ENCODE measurements around the gene AGAP1. TPM values are rescaled to one million over a fixed set of nuclear protein-coding genes. Genes with fewer than 3 reads are reported as not detected.

AGAP1 gene
- total RNA-seq, 4 donors from 2014 or later, result 33.7 to 39.9 (median 35.6) TPM

- Histone ChIP-seq H3K9me3 (no peaks in the 10 kb centered on the region), H3K4me3 (no peak overlapping the region), H3K27ac (no peak overlapping the region), H3K36me3 (peaks cover 0 to 5% (median 0%) of the 10 kb centered on the region in 3 donors), H3K4me1 (peaks cover 0 to 17% (median 3%) of the 10 kb centered on the region in 4 donors), H3K27me3 (no peaks in the 10 kb centered on the region)
- DNase-seq (ENCODE audit: low spot score in 2 of 2), result no peak
- 71 to 77% methylated on average over 15 of the region's 15 CpGs for WGBS, 2 donors
- TF ChIP-seq EP300 (IDR thresholded peaks at IDR 0.05), result no peak
- TF ChIP-seq, protein P1, sequence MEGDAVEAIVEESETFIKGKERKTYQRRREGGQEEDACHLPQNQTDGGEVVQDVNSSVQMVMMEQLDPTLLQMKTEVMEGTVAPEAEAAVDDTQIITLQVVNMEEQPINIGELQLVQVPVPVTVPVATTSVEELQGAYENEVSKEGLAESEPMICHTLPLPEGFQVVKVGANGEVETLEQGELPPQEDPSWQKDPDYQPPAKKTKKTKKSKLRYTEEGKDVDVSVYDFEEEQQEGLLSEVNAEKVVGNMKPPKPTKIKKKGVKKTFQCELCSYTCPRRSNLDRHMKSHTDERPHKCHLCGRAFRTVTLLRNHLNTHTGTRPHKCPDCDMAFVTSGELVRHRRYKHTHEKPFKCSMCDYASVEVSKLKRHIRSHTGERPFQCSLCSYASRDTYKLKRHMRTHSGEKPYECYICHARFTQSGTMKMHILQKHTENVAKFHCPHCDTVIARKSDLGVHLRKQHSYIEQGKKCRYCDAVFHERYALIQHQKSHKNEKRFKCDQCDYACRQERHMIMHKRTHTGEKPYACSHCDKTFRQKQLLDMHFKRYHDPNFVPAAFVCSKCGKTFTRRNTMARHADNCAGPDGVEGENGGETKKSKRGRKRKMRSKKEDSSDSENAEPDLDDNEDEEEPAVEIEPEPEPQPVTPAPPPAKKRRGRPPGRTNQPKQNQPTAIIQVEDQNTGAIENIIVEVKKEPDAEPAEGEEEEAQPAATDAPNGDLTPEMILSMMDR (IDR thresholded peaks at IDR 0.05), result no peak
- no peak for TF ChIP-seq POLR2A (IDR thresholded peaks at IDR 0.05)
Observed at GRCh38 chr2:236010920-236011685, 517.3 kb downstream of the AGAP1 start.

DNA sequence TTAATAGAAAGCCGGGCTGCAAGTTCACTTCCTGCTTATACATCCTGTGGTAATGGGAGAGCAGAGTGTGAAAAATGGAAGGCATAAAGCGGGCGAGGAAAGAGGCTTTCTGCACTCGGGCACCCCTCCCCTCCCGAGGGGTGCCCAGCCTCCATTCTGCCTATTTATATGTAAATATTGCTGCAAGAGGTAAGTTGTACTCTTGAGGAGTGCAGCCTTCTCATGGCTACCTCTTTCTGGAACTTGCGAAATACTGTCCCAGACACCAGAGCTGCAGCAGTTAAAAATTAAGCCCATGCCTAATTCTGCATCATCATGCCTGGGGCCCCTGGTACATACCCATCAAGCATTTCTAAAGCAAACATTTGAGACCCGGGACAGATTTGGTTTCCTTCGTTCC lies 518.3 kb downstream of the AGAP1 start:
- no peaks in the 10 kb centered on the region for H3K9me3 ChIP-seq
- no peak for DNase-seq (ENCODE audit: low spot score in 2 of 2)
- WGBS, 2 donors, result 77 to 78% methylated on average over 8 of the region's 8 CpGs
- H3K27ac ChIP-seq, result no peak overlapping the region
- no peak for TF ChIP-seq EP300 (IDR thresholded peaks at IDR 0.05)
- TF ChIP-seq POLR2A (IDR thresholded peaks at IDR 0.05), result no peak
- TF ChIP-seq, protein P1 (IDR thresholded peaks at IDR 0.05), result no peak
- peaks cover 0 to 5% (median 0%) of the 10 kb centered on the region in 3 donors for H3K36me3 ChIP-seq
- H3K4me1 ChIP-seq, result peaks cover 0 to 17% (median 3%) of the 10 kb centered on the region in 4 donors
- H3K4me3 ChIP-seq, result no peak overlapping the region
- H3K27me3 ChIP-seq, result no peaks in the 10 kb centered on the region

- DNase-seq (ENCODE audit: low spot score in 2 of 2), result no peak
- peaks cover 0 to 17% (median 3%) of the 10 kb centered on the region in 4 donors for H3K4me1 ChIP-seq
- no peaks in the 10 kb centered on the region for H3K27me3 ChIP-seq
- no peak overlapping the region for H3K27ac ChIP-seq
- H3K4me3 ChIP-seq, result no peak overlapping the region
- TF ChIP-seq POLR2A (IDR thresholded peaks at IDR 0.05), result no peak
- TF ChIP-seq EP300 (IDR thresholded peaks at IDR 0.05), result no peak
- TF ChIP-seq, protein P1 (IDR thresholded peaks at IDR 0.05), result no peak
- H3K9me3 ChIP-seq, result no peaks in the 10 kb centered on the region
- 52 to 56% methylated on average over 25 of the region's 25 CpGs for WGBS, 2 donors
- peaks cover 0 to 13% (median 0%) of the 10 kb centered on the region in 3 donors for H3K36me3 ChIP-seq
Observed at GRCh38 chr2:236014408-236015131, 520.7 kb downstream of the AGAP1 start.

DNA sequence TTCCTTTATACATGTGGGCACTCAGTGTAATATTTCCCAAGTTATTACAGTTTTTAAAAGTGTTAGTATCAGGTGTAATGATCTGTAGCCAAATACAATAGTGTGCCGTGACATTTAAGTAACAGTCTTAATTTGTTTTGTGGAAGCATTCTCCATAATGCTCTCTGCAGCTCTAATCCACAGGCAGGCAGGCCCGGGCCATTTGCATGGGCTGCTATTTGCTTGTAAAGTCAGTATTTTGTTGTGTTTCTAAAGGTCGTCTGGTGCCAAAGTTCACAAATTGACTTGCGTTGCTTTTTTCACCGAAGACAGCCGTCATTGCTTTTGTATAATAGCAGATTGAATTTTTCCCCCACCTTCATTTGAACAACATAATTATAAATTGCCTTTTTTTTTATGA lies 521.3 kb downstream of the AGAP1 start:
- no peaks in the 10 kb centered on the region for H3K27me3 ChIP-seq
- H3K4me3 ChIP-seq, result no peak overlapping the region
- no peak for TF ChIP-seq EP300 (IDR thresholded peaks at IDR 0.05)
- TF ChIP-seq POLR2A (IDR thresholded peaks at IDR 0.05), result no peak
- TF ChIP-seq, protein P1 (IDR thresholded peaks at IDR 0.05), result no peak
- no peaks in the 10 kb centered on the region for H3K9me3 ChIP-seq
- no peak for DNase-seq (ENCODE audit: low spot score in 2 of 2)
- 55 to 61% methylated on average over 6 of the region's 6 CpGs for WGBS, 2 donors
- H3K4me1 ChIP-seq, result peaks cover 0 to 17% (median 3%) of the 10 kb centered on the region in 4 donors
- H3K27ac ChIP-seq, result no peak overlapping the region
- peaks cover 0 to 15% (median 0%) of the 10 kb centered on the region in 3 donors for H3K36me3 ChIP-seq

DNA sequence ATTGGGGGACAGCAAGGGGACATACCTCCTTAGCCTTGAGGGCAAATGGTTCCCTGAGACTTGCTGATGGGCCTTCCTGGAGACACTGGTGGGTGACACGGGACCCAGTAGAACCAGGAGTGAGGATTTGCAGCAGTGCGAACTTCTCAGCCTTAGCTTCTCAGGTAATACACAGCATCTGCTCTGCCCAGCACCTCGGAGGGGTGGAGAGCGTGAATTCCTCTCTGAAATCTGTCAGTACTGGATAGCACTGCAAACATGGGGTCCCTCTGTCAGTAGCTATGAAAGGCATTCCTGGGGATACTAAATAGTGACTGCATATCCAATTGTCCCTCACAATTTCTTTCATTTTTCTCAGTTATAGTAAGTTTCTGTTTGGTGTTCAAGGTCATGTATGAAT lies 522.7 kb downstream of the AGAP1 start:
- no peak for DNase-seq (ENCODE audit: low spot score in 2 of 2)
- Histone ChIP-seq H3K9me3 (no peaks in the 10 kb centered on the region), H3K36me3 (peaks cover 0 to 17% (median 0%) of the 10 kb centered on the region in 3 donors), H3K27ac (no peak overlapping the region), H3K4me3 (no peak overlapping the region), H3K4me1 (peaks cover 0 to 14% (median 3%) of the 10 kb centered on the region in 4 donors), H3K27me3 (no peaks in the 10 kb centered on the region)
- WGBS, 2 donors, result 94 to 97% methylated on average over 4 of the region's 4 CpGs
- TF ChIP-seq EP300 (IDR thresholded peaks at IDR 0.05) (no peak), POLR2A (IDR thresholded peaks at IDR 0.05) (no peak)
- TF ChIP-seq, protein P1 (IDR thresholded peaks at IDR 0.05), result no peak
